Left ventricle myocardium inferior (tissue), 1 donor: ENCODE measurements around the gene LRRC26. TPM values are rescaled to one million over a fixed set of nuclear protein-coding genes. Genes with fewer than 3 reads are reported as not detected.
A peak's percentile ranks its signal among the peaks of the same experiment; 100 is the strongest.
"Not testable (repeated sequence)": the region's sequence is repeated elsewhere in the genome, so short reads cannot be mapped to it uniquely, and the experiment has no call there.

Source experiments
- DNase-seq: peaks from one replicate; pipeline ENCODE4 v3.0.0-alpha.2; 2020
- H3K27ac ChIP-seq: fragments of 200-600 bp; replicated peaks from 2 replicates; pipeline ENCODE4 v1.8.0; 2021
- H3K27me3 ChIP-seq: fragments of 200-600 bp; 2 replicates; pipeline ENCODE4 v1.8.0; 2021; ENCODE audit warnings: low read depth
- H3K36me3 ChIP-seq: fragments of 200-600 bp; 2 replicates; pipeline ENCODE4 v1.8.0; 2021
- H3K4me1 ChIP-seq: fragments of 200-600 bp; 2 replicates; pipeline ENCODE4 v1.8.0; 2021
- H3K4me3 ChIP-seq: fragments of 200-600 bp; 2 replicates; pipeline ENCODE4 v1.8.0; 2021; ENCODE audit warnings: mild to moderate bottlenecking, moderate library complexity
- H3K9me3 ChIP-seq: fragments of 200-600 bp; replicated peaks from 2 replicates; pipeline ENCODE4 v1.8.0; 2021
- intact Hi-C: fragments of 100-400 bp; cut with micrococcal nuclease; formaldehyde crosslinking; loops from one replicate; pipeline ENCODE4 v1.11.0; 2022
- total RNA-seq: library from RNA; stranded (reverse); fragmentation: NEBNext Ultra II Directional; extraction: Animal tissue kit (Norgen Biotek cat#: 25700); gene quantifications from one replicate; pipeline ENCODE4 v1.2.1, GENCODE V29; 2021
- TF ChIP-seq, protein P1 (sequence below): fragments of 200-600 bp; IDR thresholded peaks from 2 replicates; pipeline ENCODE4 v1.8.0; 2021; ENCODE audit warnings: antibody characterized with exemption, mild to moderate bottlenecking, borderline replicate concordance
- donor health status: DM: no; HTN: yes; CAD: no; lungs with severe emphysema.

The LRRC26 gene
- total RNA-seq, 1 donor from 2014 or later = not detected

DNA sequence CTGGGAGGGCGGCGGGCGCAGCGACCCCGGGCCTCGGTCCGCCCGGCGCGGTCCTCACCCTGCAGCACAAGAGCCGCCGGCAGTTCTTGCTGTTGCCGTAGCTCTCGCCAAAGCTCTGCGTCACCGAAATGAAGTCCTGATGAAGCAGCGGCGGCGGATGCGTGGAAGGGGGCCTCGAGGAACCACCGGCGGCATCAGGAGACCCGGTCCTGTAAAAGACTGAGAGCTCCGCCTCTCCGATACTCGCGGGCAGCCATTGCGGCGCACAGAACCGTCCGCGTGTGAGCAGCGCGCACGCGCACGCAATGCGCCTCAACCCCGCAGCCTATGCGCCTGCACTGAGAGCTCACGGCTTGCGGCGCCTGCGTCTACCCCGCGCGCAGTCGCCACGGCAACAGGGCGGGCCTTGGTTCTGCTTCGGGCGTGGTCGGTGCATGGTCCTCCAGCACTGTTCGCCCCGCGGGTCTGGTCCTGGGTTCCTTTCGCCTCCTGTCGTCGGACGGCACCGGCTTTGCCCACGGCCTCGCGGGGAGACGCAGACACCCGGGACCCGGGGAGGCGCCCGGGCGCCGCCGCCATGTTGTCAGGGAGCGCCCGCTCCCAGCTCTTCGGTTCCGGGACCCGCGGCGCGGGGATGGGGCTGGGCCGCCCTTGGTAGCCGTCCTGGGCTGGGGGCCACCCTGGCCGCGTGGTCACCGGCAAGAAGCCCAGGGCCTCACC is 40.2 kb downstream of the LRRC26 start:
- Histone ChIP-seq H3K9me3 (peaks cover 9% of the 10 kb centered on the region), H3K27ac (peak overlapping the region; percentile 86), H3K4me3 (peak overlapping the region; percentile 81), H3K4me1 (peaks cover 44% of the 10 kb centered on the region), H3K27me3 (peaks cover 24% of the 10 kb centered on the region), H3K36me3 (no peaks in the 10 kb centered on the region)
- peak; percentile 90 for DNase-seq
- intact Hi-C loops = no loop called here
- TF ChIP-seq, protein P1, sequence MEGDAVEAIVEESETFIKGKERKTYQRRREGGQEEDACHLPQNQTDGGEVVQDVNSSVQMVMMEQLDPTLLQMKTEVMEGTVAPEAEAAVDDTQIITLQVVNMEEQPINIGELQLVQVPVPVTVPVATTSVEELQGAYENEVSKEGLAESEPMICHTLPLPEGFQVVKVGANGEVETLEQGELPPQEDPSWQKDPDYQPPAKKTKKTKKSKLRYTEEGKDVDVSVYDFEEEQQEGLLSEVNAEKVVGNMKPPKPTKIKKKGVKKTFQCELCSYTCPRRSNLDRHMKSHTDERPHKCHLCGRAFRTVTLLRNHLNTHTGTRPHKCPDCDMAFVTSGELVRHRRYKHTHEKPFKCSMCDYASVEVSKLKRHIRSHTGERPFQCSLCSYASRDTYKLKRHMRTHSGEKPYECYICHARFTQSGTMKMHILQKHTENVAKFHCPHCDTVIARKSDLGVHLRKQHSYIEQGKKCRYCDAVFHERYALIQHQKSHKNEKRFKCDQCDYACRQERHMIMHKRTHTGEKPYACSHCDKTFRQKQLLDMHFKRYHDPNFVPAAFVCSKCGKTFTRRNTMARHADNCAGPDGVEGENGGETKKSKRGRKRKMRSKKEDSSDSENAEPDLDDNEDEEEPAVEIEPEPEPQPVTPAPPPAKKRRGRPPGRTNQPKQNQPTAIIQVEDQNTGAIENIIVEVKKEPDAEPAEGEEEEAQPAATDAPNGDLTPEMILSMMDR = no peak

DNA sequence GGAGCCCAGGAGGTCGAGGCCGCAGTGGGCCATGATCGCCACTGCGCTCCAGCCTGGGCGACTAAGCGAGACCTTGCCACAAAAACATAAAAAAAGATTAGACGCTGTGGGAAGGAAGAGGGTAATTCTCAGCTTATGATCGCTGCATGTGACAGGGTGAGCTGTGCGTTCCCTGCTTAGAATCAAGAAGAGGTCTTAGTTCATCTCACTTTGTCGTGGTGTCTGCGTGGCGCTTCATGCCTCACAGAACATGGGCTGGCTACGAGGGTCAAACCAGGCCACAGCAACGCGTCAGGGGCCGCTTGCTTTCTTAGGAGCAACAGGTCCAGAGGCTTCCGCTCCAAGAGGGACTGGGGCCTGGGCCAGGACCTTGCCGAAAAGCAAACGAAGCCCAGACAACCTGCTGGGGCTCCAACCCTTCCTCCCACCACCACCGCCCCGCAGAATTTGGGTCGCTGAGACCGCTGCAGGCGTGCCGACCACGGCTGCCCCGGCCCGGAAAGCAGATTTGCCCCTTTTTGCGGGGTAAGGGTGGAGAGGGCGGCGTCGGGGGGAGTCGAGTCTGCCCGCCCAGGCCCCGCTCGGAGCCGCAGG is 40.9 kb downstream of the LRRC26 start:
- TF ChIP-seq, protein P1 = no peak
- Histone ChIP-seq H3K4me1 (peaks cover 44% of the 10 kb centered on the region), H3K27me3 (peaks cover 18% of the 10 kb centered on the region), H3K27ac (peak overlapping the region; percentile 86), H3K9me3 (peaks cover 9% of the 10 kb centered on the region), H3K4me3 (peak overlapping the region; percentile 81), H3K36me3 (no peaks in the 10 kb centered on the region)
- DNase-seq = no peak
- intact Hi-C loops = no loop called here

DNA sequence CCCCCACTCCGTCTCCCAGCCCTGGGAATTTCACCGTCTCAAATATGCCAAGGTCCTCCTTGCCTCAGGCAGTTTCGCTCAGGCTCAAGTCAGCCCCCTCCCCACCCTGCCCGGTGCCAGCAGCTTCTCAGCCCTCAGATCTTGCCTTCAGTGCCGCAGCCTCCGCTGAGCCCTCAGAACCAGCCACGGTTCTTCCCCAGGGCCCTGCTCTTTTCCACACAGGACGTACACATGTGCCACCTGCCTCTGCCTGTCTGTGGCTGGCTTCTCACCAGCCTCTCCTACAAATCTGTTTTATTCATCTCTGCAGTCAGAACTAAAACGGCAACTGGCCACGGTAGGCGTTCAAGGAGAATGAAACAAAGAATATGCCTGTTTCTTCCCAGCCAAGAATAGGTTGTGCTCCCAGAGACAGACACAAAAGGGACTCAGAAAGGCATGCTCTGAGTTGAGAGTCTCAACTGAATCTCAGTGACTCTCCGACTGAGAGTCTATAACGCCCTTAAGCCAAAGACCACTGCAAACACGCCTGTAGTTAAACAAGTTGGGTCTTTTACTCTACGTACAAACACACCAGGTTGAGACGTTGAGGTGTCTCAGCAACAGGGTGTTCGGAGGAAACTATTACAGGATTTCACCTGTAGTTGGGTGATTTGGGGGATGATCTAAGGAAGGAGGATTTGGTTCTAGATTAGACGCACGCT is 41.5 kb downstream of the LRRC26 start:
- no peaks in the 10 kb centered on the region for H3K36me3 ChIP-seq
- H3K27me3 ChIP-seq = peaks cover 11% of the 10 kb centered on the region
- H3K4me3 ChIP-seq = peak overlapping the region; percentile 81
- intact Hi-C loops = no loop called here
- TF ChIP-seq, protein P1 = no peak
- H3K27ac ChIP-seq = peak overlapping the region; percentile 86
- H3K9me3 ChIP-seq = peaks cover 9% of the 10 kb centered on the region
- peaks cover 44% of the 10 kb centered on the region for H3K4me1 ChIP-seq
- no peak for DNase-seq

DNA sequence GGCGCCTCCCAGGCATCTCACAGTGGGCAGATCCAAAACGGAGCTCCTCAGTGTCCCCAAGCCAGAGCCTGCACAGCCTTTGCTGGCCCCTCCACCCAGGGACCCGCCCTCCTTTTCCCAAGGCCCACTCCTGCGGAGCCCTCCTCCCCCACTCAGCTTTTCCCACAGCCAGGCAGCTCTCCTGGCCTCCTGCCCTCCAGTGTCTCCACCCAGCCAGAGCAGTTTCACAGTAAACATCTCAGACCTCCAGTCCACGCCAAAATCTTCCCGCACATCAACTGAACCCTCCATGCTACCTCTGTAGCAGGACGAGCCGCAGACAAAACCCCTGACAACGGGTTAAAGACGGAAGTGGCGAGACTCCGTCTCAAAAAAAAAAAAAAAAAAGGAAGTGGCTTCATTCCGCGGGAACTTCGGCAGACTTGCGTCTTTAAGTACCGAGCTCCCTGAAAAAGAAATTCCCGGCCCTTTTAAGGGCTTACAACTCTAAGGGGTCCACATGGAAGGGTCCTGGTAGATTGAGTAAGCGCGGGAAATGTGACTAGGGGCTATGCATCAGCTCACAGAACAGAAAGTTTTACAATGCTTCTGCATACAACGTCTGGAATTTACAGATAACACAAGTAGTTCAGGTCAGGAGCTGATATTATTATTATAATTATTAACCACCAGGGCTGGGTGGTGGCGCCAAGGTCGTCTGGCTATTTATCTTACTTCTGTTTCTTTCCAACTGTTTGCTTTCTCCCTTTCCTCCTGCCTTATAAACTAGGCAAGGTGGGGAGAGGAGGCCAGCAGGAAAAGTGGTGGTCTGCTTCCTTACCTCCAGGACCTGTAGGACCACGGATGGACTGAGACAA is 42.3 kb downstream of the LRRC26 start:
- intact Hi-C loops = no loop called here
- H3K27me3 ChIP-seq = peaks cover 5% of the 10 kb centered on the region
- no peaks in the 10 kb centered on the region for H3K36me3 ChIP-seq
- H3K27ac ChIP-seq = peak overlapping the region; percentile 86
- H3K4me3 ChIP-seq = peak overlapping the region; percentile 81
- no peak for DNase-seq
- peaks cover 9% of the 10 kb centered on the region for H3K9me3 ChIP-seq
- TF ChIP-seq, protein P1 = no peak
- H3K4me1 ChIP-seq = peaks cover 44% of the 10 kb centered on the region

DNA sequence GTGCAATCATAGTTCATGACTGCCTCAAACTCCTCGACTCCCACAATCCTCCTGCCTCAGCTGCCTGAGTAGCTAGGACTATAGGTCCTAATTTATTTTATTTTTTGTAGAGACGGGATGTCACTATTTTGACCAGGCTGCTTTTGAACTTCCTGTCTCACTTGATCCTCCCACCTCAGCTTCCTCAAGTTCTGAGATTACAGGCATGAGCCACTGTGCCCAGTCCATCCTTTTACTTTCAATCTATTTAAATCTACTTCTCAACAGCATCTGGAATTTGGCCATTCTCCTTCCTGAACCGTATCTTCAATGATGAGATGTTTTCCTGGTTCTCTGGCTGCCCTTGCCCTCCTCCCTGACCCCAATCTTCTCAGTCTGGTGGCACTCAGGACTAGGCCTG is 43.1 kb downstream of the LRRC26 start:
- Histone ChIP-seq H3K4me3 (peak overlapping the region; percentile 81), H3K27ac (peak overlapping the region; percentile 86), H3K27me3 (peaks cover 4% of the 10 kb centered on the region), H3K36me3 (no peaks in the 10 kb centered on the region), H3K9me3 (peaks cover 9% of the 10 kb centered on the region), H3K4me1 (peaks cover 44% of the 10 kb centered on the region)
- intact Hi-C loops = no loop called here
- TF ChIP-seq, protein P1 = no peak
- no peak for DNase-seq

DNA sequence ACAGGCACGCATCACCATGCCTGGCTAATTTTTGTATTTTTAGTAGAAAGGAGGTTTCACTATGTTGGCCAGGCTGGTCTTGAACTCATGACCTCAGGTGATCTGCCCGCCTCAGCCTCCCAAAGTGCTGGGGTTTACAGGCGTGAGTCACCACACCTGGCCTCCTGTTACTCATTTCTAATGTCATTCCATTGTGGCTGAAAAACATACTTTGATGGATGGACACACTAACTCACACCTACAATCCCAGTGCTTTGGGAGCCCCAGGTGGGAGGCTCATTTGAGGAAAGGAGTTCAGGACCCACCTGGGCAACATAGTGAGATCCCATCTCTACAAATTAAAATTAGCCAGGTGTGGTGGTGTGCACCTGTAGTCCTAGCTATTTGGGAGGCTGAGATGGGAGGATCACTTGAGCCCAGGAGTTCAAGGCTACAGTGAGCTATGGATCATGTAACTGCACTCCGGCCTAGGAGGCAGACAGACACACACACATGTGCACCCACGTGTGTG is 45.8 kb downstream of the LRRC26 start:
- H3K4me3 ChIP-seq, H3K9me3 ChIP-seq, H3K27me3 ChIP-seq, H3K36me3 ChIP-seq, DNase-seq, H3K27ac ChIP-seq: not testable (repeated sequence)
- H3K4me1 ChIP-seq = peaks cover 29% of the 10 kb centered on the region
- intact Hi-C loops = loop anchor here (5.0 kb wide), 1 partner anchor 103 kb away; the partner anchor contains the start of genes CYSRT1 and RNF224
